Measurements from ENCODE around the gene COCH. TPM values are rescaled to one million over a fixed set of nuclear protein-coding genes. Genes with fewer than 3 reads are reported as not detected.

COCH gene
- total RNA-seq, 1 experiment from 2014 or later = 6.7 TPM

DNA sequence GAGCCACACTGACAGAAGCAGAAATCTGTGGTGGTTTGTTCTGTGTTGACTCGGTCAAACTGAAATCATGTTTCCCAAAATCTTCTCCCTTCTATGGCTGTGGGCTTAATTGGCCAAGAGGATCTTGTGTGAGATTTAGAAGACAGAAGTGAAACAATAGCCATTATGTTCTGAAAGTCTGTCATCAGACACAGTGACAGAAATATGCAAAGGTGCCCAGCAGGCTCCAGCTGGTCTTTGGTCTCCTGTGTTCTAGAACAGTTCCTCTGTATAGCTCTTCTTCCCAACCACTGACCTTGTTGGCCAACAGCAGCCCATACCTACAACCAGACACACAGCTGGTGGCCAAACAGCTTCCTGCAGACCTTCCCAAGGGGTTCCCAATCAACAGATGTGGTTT, 25.0 kb upstream of the COCH start (continued):
- TF ChIP-seq, protein P1, sequence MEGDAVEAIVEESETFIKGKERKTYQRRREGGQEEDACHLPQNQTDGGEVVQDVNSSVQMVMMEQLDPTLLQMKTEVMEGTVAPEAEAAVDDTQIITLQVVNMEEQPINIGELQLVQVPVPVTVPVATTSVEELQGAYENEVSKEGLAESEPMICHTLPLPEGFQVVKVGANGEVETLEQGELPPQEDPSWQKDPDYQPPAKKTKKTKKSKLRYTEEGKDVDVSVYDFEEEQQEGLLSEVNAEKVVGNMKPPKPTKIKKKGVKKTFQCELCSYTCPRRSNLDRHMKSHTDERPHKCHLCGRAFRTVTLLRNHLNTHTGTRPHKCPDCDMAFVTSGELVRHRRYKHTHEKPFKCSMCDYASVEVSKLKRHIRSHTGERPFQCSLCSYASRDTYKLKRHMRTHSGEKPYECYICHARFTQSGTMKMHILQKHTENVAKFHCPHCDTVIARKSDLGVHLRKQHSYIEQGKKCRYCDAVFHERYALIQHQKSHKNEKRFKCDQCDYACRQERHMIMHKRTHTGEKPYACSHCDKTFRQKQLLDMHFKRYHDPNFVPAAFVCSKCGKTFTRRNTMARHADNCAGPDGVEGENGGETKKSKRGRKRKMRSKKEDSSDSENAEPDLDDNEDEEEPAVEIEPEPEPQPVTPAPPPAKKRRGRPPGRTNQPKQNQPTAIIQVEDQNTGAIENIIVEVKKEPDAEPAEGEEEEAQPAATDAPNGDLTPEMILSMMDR (IDR thresholded peaks at IDR 0.05 in 2 of 3, conservative IDR thresholded peaks at IDR 0.05 in 1 of 3; ENCODE audit: borderline replicate concordance in 1 of 3, insufficient read depth in 1 of 3, low read depth in 2 of 3, low read length in 2 of 3) = no peak
- TF ChIP-seq ZFX (IDR thresholded peaks at IDR 0.05) (no peak), JUND (IDR thresholded peaks at IDR 0.05) (no peak)
- TF ChIP-seq, protein P2, sequence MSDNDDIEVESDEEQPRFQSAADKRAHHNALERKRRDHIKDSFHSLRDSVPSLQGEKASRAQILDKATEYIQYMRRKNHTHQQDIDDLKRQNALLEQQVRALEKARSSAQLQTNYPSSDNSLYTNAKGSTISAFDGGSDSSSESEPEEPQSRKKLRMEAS (IDR thresholded peaks at IDR 0.05) = no peak

DNA sequence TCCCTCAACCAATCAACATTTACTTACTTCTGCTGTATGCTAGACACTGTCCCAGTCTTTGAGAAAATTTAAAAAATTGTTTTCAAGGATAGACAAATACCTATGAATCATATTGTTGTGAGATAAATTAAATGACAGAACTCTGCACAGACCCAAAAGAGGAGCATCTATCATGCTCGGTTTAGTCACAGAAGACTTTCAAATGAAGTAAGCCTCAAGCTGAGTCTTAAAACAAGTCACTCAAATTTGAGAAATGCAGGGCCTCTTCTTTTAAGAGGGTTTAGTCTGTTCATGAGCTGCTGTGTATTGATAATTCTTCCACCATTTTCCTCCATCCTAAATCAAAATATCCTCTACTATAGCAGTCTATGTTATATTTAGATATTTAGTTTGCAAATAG, 24.4 kb upstream of the COCH start:
- H3K4me1 ChIP-seq (ENCODE audit: control insufficient read depth in 1 of 2, insufficient read depth in 2 of 2, low read length in 2 of 2) = no peaks in the 10 kb centered on the region
- H3K79me2 ChIP-seq (ENCODE audit: insufficient read depth, low read length) = no peaks in the 10 kb centered on the region
- no peak for TF ChIP-seq ZFX (IDR thresholded peaks at IDR 0.05)
- no peak for TF ChIP-seq SRF (IDR thresholded peaks at IDR 0.05; ENCODE audit: low read depth)
- no peak for TF ChIP-seq JUND (IDR thresholded peaks at IDR 0.05)
- TF ChIP-seq RAD21 (IDR thresholded peaks at IDR 0.05; ENCODE audit: low read depth) = no peak
- TF ChIP-seq, protein P1 (IDR thresholded peaks at IDR 0.05 in 2 of 3, conservative IDR thresholded peaks at IDR 0.05 in 1 of 3; ENCODE audit: borderline replicate concordance in 1 of 3, insufficient read depth in 1 of 3, low read depth in 2 of 3, low read length in 2 of 3) = no peak
- intact Hi-C loops (cut with micrococcal nuclease) = no loop called here
- no peak for ATAC-seq
- POLR2A ChIA-PET = no interaction called here
- DNase-seq (ENCODE audit: low read depth, low spot score) = no peak
- H3K4me2 ChIP-seq (ENCODE audit: low read length) = no peak overlapping the region
- CTCF ChIA-PET = no interaction called here
- H3K27me3 ChIP-seq (ENCODE audit: insufficient read depth, low read length) = no peaks in the 10 kb centered on the region
- BruUV-seq (replicated peaks) = no TSS peak
- H2AFZ ChIP-seq (ENCODE audit: low read depth, low read length, poor library complexity, severe bottlenecking) = no peak overlapping the region
- H3K9me3 ChIP-seq (ENCODE audit: control insufficient read depth in 1 of 2, insufficient read depth in 1 of 2, low read depth in 1 of 2, low read length in 2 of 2) = no peaks in the 10 kb centered on the region
- H3K27ac ChIP-seq (ENCODE audit: low read depth, low read length) = no peak overlapping the region
- H3K9me2 ChIP-seq (ENCODE audit: insufficient read depth) = no peaks in the 10 kb centered on the region
- no peak overlapping the region for H3K4me3 ChIP-seq (replicated peaks in 1 of 2; ENCODE audit: low read depth in 1 of 2, low read length in 2 of 2)
- RAD21 ChIA-PET (ENCODE audit: low non-redundant PET in 1 of 2, low total read pairs in 2 of 2, uncharacterized antibody in 2 of 2, unreplicated experiment in 2 of 2) = no interaction called here
- H3K36me3 ChIP-seq (ENCODE audit: control insufficient read depth in 1 of 2, insufficient read depth in 2 of 2, low read length in 2 of 2) = no peaks in the 10 kb centered on the region
- H3K9ac ChIP-seq (ENCODE audit: low read length) = no peak overlapping the region
- H4K20me1 ChIP-seq (ENCODE audit: insufficient read depth) = no peaks in the 10 kb centered on the region

Measured in HCT116 (cell line).